Right renal pelvis (tissue), 4 donors: ENCODE measurements around the gene PREB. TPM values are rescaled to one million over a fixed set of nuclear protein-coding genes. Genes with fewer than 3 reads are reported as not detected.

Experiments used
- DNase-seq, 4 donors: peaks; one replicate each; pipeline ENCODE4 v3.0.0-alpha.2; 2013; ENCODE audit warnings: low read depth in 4 of 4, low spot score in 3 of 4, missing footprints in 1 of 4
- polyA plus RNA-seq, 4 donors: library from polyadenylated mRNA; unstranded; fragments of 120-200 nt; gene quantifications; one replicate each; pipeline ENCODE4 v1.2.1, GENCODE V29; 2013; ENCODE audit not compliant: insufficient read length in 4 of 4

The PREB gene
- polyA plus RNA-seq, 4 donors = 46.4 to 56.9 (median 51.4) TPM

GRCh38 chr2:27096748-27097297, 37.6 kb downstream of the PREB start:
- no peak for DNase-seq

GRCh38 chr2:27095745-27096651, 38.4 kb downstream of the PREB start:
- no peak for DNase-seq

- no peak for DNase-seq
Observed at GRCh38 chr2:27095427-27095744, 39.0 kb downstream of the PREB start.

- no peak for DNase-seq
Observed at GRCh38 chr2:27094353-27094984, 40.0 kb downstream of the PREB start.

GRCh38 chr2:27093430-27094352, 40.7 kb downstream of the PREB start:
- DNase-seq = no peak

GRCh38 chr2:27092696-27093429, 41.6 kb downstream of the PREB start:
- DNase-seq = no peak

- DNase-seq = no peak
Observed at GRCh38 chr2:27091746-27092695, 42.4 kb downstream of the PREB start.

- no peak for DNase-seq
Observed at GRCh38 chr2:27089111-27089954, 45.1 kb downstream of the PREB start.

GRCh38 chr2:27088634-27089033, 45.8 kb downstream of the PREB start:
- no peak for DNase-seq

- DNase-seq = no peak
Observed at GRCh38 chr2:27087823-27088410, 46.5 kb downstream of the PREB start.

GRCh38 chr2:27086724-27087593, 47.5 kb downstream of the PREB start, which contains the start of gene KHK:
TSS of gene KHK (plus strand) at chr2:27086772. CDS start at chr2:27087260, 488 bp downstream.
- no peak for DNase-seq

- DNase-seq = peak; percentile 88 to 93 (median 88)
Observed at GRCh38 chr2:27086090-27086723, 48.2 kb downstream of the PREB start.

- peak in 1 of 4 donors; percentile 53 for DNase-seq
Observed at GRCh38 chr2:27085673-27086089, 48.8 kb downstream of the PREB start.

- no peak for DNase-seq
Observed at GRCh38 chr2:27085062-27085672, 49.3 kb downstream of the PREB start.

- no peak for DNase-seq
Observed at GRCh38 chr2:27084297-27085061, 50.0 kb downstream of the PREB start.
